AG09309 (cell line): ENCODE measurements around the gene PCDHB8.
"Not testable (repeated sequence)": the region's sequence is repeated elsewhere in the genome, so short reads cannot be mapped to it uniquely, and the experiment has no call there.

Source experiments
- DNase-seq: peaks from one replicate; pipeline ENCODE4 v3.0.0-alpha.2; 2010; ENCODE audit warnings: low read depth
- H3K4me3 ChIP-seq: 2 replicates; pipeline ENCODE4 v1.5.1; 2011; ENCODE audit warnings: mild to moderate bottlenecking, low read depth, low read length, moderate library complexity; ENCODE audit not compliant: control insufficient read depth
- TF ChIP-seq, protein P1 (sequence below): IDR thresholded peaks from 2 replicates; pipeline ENCODE4 v1.5.1; 2011; ENCODE audit warnings: mild to moderate bottlenecking, low read depth, low read length, inconsistent platforms; ENCODE audit not compliant: insufficient read depth, control insufficient read depth; ENCODE audit errors: missing control alignments

The PCDHB8 gene

DNA sequence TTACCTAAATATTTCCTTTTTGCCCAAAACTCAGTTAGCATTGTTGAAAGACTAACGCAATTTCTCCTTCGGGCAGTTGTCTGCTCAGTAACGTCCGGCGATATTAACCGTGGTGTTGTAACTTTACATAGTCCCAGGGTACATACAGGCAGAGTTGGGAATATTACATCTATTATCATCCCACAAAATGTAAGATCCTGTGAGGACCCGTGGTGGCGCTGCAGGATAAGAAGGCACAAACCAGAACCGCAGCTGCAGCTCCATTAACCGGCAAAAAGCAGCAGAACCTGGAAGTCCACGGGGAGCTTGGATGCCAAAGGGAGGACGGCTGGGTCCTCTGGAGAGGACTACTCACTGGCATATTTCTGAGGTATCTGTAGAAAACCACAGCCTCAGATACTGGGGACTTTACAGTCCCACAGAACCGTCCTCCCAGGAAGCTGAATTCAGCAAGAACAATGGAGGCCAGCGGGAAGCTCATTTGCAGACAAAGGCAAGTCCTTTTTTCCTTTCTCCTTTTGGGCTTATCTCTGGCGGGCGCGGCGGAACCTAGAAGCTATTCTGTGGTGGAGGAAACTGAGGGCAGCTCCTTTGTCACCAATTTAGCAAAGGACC, at the start of gene PCDHB8:
Gene PCDHB8 (plus strand): TSS at position 214 of the 615 bp plus-strand sequence. CDS start 245 bp downstream, at position 459.
- DNase-seq, H3K4me3 ChIP-seq: not testable (repeated sequence)
- TF ChIP-seq, protein P1, sequence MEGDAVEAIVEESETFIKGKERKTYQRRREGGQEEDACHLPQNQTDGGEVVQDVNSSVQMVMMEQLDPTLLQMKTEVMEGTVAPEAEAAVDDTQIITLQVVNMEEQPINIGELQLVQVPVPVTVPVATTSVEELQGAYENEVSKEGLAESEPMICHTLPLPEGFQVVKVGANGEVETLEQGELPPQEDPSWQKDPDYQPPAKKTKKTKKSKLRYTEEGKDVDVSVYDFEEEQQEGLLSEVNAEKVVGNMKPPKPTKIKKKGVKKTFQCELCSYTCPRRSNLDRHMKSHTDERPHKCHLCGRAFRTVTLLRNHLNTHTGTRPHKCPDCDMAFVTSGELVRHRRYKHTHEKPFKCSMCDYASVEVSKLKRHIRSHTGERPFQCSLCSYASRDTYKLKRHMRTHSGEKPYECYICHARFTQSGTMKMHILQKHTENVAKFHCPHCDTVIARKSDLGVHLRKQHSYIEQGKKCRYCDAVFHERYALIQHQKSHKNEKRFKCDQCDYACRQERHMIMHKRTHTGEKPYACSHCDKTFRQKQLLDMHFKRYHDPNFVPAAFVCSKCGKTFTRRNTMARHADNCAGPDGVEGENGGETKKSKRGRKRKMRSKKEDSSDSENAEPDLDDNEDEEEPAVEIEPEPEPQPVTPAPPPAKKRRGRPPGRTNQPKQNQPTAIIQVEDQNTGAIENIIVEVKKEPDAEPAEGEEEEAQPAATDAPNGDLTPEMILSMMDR, result peak; percentile 35

DNA sequence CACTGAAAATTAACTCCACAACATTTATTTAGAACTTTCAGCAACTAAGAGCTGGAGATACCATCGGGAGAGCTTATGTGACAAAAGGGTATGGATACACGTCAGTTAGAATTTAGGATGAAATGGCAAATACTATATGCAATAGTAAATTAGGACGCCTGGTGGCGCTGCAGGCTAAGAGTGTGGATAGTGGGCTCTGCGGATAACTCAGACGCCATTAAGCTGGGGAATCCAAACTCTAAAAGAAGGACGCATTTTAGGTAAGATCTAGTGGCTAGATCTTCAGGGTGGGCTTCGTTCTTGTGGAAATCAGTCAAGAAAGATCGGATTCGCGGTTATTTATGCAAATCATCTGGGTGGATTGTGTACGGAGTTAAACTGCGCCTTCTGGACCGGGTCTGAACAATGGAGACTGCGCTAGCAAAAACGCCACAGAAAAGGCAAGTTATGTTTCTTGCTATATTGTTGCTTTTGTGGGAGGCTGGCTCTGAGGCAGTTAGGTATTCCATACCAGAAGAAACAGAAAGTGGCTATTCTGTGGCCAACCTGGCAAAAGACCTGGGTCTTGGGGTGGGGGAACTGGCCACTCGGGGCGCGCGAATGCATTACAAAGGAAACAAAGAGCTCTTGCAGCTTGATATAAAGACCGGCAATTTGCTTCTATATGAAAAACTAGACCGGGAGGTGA, 42.4 kb upstream of the PCDHB8 start, which contains the start of gene PCDHB5:
Gene PCDHB5 (plus strand): TSS at position 177 of the 688 bp plus-strand sequence. CDS start 229 bp downstream, at position 406.
- no peak for DNase-seq
- TF ChIP-seq, protein P1, result peak; percentile 70
- peak within 1 kb of the TSS; percentile 41 for H3K4me3 ChIP-seq

DNA sequence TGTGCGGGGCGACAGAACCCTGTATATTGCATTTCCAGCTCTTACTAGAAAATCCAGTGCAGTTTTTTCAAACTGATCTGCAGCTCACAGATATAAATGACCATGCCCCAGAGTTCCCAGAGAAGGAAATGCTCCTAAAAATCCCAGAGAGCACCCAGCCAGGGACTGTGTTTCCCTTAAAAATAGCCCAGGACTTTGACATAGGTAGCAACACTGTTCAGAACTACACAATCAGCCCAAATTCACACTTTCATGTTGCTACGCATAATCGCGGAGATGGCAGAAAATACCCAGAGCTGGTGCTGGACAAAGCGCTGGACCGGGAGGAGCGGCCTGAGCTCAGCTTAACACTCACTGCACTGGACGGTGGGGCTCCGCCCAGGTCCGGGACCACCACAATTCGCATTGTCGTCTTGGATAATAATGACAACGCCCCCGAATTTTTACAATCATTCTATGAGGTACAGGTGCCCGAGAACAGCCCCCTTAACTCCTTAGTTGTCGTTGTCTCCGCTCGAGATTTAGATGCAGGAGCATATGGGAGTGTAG, 41.8 kb upstream of the PCDHB8 start:
- peak overlapping the region; percentile 41; the same call in 1 of the 2 replicates for H3K4me3 ChIP-seq
- DNase-seq, result no peak
- TF ChIP-seq, protein P1, result no peak

DNA sequence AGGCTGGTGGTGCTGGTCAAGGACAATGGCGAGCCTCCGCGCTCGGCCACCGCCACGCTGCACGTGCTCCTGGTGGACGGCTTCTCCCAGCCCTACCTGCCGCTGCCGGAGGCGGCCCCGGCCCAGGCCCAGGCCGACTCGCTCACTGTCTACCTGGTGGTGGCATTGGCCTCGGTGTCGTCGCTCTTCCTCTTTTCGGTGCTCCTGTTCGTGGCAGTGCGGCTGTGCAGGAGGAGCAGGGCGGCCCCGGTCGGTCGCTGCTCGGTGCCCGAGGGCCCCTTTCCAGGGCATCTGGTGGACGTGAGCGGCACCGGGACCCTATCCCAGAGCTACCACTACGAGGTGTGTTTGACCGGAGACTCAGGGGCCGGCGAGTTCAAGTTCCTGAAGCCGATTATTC, 40.2 kb upstream of the PCDHB8 start:
- DNase-seq, H3K4me3 ChIP-seq: not testable (repeated sequence)

DNA sequence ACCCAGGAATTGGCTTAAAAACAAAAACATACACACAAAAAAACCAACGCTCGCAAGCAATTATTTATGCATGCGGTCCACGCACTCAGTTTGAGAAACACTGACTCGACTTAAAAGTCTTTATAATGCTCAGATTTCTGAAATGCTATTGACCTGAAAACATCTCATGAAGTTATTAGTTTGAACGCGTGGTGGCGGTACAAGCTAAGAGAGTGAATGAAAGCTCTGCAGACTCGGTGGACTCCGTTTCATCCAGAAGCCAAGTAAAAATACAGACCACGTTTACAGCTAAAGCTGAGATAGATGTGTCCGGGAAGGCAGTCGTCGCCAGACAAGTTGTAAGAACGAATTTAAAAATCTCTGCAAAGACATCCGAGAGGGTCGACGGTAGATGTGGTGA, 27.8 kb upstream of the PCDHB8 start, which contains the start of gene PCDHB6:
Gene PCDHB6 (plus strand): TSS at position 246 of the 400 bp plus-strand sequence. CDS start 201 bp downstream, outside the sequence.
- no peak for DNase-seq
- TF ChIP-seq, protein P1, result peak; percentile 54
- peak within 1 kb of the TSS; percentile 32 for H3K4me3 ChIP-seq

DNA sequence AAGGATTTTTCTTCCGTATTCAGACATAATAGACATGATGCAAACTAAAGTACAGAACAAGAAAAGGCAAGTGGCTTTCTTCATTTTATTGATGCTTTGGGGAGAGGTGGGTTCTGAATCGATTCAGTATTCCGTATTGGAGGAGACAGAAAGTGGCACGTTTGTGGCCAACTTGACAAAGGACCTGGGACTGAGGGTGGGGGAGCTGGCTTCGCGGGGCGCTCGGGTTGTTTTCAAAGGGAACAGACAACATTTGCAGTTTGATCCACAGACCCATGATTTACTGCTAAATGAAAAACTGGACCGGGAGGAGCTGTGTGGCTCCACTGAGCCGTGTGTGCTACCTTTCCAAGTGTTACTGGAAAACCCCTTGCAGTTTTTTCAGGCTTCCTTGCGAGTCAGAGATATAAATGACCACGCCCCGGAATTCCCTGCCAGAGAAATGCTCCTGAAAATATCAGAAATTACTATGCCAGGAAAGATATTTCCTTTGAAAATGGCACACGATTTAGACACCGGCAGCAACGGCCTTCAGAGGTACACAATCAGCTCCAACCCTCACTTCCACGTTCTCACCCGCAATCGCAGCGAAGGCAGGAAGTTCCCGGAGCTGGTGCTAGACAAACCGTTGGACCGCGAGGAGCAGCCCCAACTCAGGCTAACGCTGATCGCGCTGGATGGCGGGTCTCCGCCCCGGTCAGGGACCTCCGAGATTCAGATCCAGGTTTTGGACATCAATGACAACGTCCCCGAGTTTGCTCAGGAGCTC, 27.2 kb upstream of the PCDHB8 start:
- H3K4me3 ChIP-seq, result peak overlapping the region; percentile 32
- DNase-seq, result no peak
- TF ChIP-seq, protein P1, result no peak

DNA sequence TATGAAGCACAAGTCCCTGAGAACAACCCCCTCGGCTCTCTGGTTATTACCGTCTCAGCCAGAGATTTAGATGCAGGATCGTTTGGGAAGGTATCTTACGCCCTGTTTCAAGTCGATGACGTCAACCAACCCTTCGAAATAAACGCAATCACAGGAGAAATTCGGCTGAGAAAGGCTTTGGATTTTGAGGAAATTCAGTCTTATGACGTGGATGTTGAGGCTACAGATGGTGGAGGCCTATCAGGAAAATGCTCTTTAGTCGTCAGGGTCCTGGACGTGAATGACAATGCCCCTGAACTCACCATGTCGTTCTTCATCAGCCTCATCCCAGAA, 26.6 kb upstream of the PCDHB8 start:
- no peak overlapping the region for H3K4me3 ChIP-seq
- DNase-seq, result no peak
- TF ChIP-seq, protein P1, result no peak

DNA sequence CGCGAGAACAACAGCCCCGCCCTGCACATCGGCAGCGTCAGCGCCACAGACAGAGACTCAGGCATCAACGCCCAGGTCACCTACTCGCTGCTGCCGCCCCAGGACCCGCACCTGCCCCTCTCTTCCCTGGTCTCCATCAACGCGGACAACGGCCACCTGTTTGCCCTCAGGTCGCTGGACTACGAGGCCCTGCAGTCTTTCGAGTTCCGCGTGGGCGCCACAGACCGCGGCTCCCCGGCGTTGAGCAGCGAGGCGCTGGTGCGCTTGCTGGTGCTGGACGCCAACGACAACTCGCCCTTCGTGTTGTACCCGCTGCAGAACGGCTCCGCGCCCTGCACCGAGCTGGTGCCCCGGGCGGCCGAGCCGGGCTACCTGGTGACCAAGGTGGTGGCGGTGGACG, 26.0 kb upstream of the PCDHB8 start:
- H3K4me3 ChIP-seq, DNase-seq: not testable (repeated sequence)

DNA sequence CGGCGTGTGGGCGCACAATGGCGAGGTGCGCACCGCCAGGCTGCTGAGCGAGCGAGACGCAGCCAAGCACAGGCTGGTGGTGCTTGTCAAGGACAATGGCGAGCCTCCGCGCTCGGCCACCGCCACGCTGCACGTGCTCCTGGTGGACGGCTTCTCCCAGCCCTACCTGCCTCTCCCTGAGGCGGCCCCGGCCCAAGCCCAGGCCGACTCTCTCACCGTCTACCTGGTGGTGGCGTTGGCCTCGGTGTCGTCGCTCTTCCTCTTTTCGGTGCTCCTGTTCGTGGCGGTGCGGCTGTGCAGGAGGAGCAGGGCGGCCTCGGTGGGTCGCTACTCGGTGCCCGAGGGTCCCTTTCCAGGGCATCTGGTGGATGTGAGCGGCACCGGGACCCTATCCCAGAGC, 25.5 kb upstream of the PCDHB8 start:
- DNase-seq, H3K4me3 ChIP-seq: not testable (repeated sequence)
